IMR-90 (cell line): ENCODE results near the gene SIRT7. TPM values are rescaled to one million over a fixed set of nuclear protein-coding genes. Genes with fewer than 3 reads are reported as not detected.

ENCODE experiments used
- ATAC-seq: fragments of 200-7000 bp; cut with Tn5 transposase; 2 replicates; pipeline ENCODE4 v1.9.1; 2020; ENCODE audit warnings: low read depth, mild to moderate bottlenecking, moderate library complexity
- BruUV-seq: library from RNA; stranded (reverse); fragments of 400-500 nt; replicated peaks from 2 replicates; lab custom pipeline; 2021; lab: Mats Ljungman, UMichigan
- CTCF ChIA-PET: fragments of 300-600 bp; formaldehyde crosslinking; extraction: SDS; loops from one replicate; lab custom pipeline; 2021; ENCODE audit warnings: antibody characterized with exemption; lab: Yijun Ruan, JAX
- POLR2A ChIA-PET: fragments of 300-600 bp; sonication (Branson Sonifier 250); formaldehyde crosslinking; loops from one replicate; lab custom pipeline; 2022; ENCODE audit warnings: antibody characterized with exemption; ENCODE audit not compliant: unreplicated experiment; lab: Charles Lee
- DNase-seq: peaks from one replicate; pipeline ENCODE4 v3.0.0; 2013
- H2AFZ ChIP-seq: replicated peaks from 2 replicates; pipeline ENCODE3; 2013; ENCODE audit warnings: low read length, mild to moderate bottlenecking; ENCODE audit not compliant: poor library complexity
- H2AK5ac ChIP-seq: 2 replicates; pipeline ENCODE4 v1.6.1; 2013; ENCODE audit warnings: low read depth, low read length, inconsistent platforms
- H2AK9ac ChIP-seq: replicated peaks from 2 replicates; pipeline ENCODE3; 2013; ENCODE audit warnings: mild to moderate bottlenecking, low read depth, low read length, moderate library complexity; ENCODE audit not compliant: poor library complexity
- H2BK120ac ChIP-seq: 2 replicates; pipeline ENCODE4 v1.6.1; 2013; ENCODE audit warnings: low read depth, low read length, inconsistent platforms
- H2BK15ac ChIP-seq: 3 replicates; pipeline ENCODE4 v1.6.1; 2013; ENCODE audit warnings: low read depth, low read length, inconsistent platforms
- H2BK20ac ChIP-seq: 2 replicates; pipeline ENCODE4 v1.6.1; 2013; ENCODE audit warnings: low read depth, mild to moderate bottlenecking, inconsistent platforms, low read length, moderate library complexity
- H2BK5ac ChIP-seq: 2 replicates; pipeline ENCODE4 v1.6.1; 2013; ENCODE audit warnings: mild to moderate bottlenecking, low read depth, low read length, inconsistent platforms; ENCODE audit not compliant: poor library complexity, severe bottlenecking
- H3K14ac ChIP-seq: replicated peaks from 2 replicates; pipeline ENCODE4 v1.6.1; 2013; ENCODE audit warnings: low read depth, low read length, inconsistent platforms
- H3K18ac ChIP-seq: 2 replicates; pipeline ENCODE4 v1.6.1; 2013; ENCODE audit warnings: low read depth, low read length, control low read depth
- H3K23ac ChIP-seq: 2 replicates; pipeline ENCODE4 v1.6.1; 2013; ENCODE audit warnings: low read depth, low read length, inconsistent platforms
- H3K27ac ChIP-seq: 2 replicates; pipeline ENCODE4 v1.5.1; 2013; ENCODE audit warnings: mild to moderate bottlenecking, control low read depth, low read length; ENCODE audit not compliant: insufficient read depth
- H3K27me3 ChIP-seq: 2 replicates; pipeline ENCODE4 v1.6.1; 2013; ENCODE audit warnings: low read length; ENCODE audit not compliant: control insufficient read depth, insufficient read depth
- H3K36me3 ChIP-seq: 2 replicates; pipeline ENCODE4 v1.6.1; 2013; ENCODE audit warnings: low read length, mixed read lengths; ENCODE audit not compliant: control insufficient read depth, insufficient read depth
- H3K4ac ChIP-seq: 2 replicates; pipeline ENCODE4 v1.6.1; 2013; ENCODE audit warnings: low read depth, low read length, inconsistent platforms
- H3K4me1 ChIP-seq: 2 replicates; pipeline ENCODE4 v1.6.1; 2013; ENCODE audit warnings: low read length, mixed read lengths; ENCODE audit not compliant: control insufficient read depth, insufficient read depth
- H3K4me2 ChIP-seq: 2 replicates; pipeline ENCODE4 v1.6.1; 2013; ENCODE audit warnings: low read depth, mild to moderate bottlenecking, control low read depth, low read length, moderate library complexity
- H3K4me3 ChIP-seq: 2 replicates; pipeline ENCODE4 v1.5.1; 2013; ENCODE audit warnings: low read depth, mild to moderate bottlenecking, control low read depth, low read length, moderate library complexity; ENCODE audit not compliant: insufficient read depth
- H3K56ac ChIP-seq: 2 replicates; pipeline ENCODE4 v1.6.1; 2013; ENCODE audit warnings: low read length, inconsistent platforms; ENCODE audit not compliant: insufficient read depth; ENCODE audit errors: extremely low read depth
- H3K79me1 ChIP-seq, 2 experiments: 2 replicates each; pipeline ENCODE4 v1.6.1; 2013; ENCODE audit warnings: low read length in 2 of 2, inconsistent platforms in 1 of 2, low read depth in 1 of 2
- H3K9ac ChIP-seq: 2 replicates; pipeline ENCODE4 v1.6.1; 2013; ENCODE audit warnings: low read depth, low read length, control low read depth
- H3K9me1 ChIP-seq: 2 replicates; pipeline ENCODE4 v1.6.1; 2013; ENCODE audit warnings: low read length, inconsistent platforms; ENCODE audit not compliant: insufficient read depth
- H3K9me3 ChIP-seq: 2 replicates; pipeline ENCODE4 v1.6.1; 2013; ENCODE audit warnings: low read length; ENCODE audit not compliant: control insufficient read depth, insufficient read depth
- H4K20me1 ChIP-seq: 2 replicates; pipeline ENCODE4 v1.6.1; 2013; ENCODE audit warnings: low read length, inconsistent platforms; ENCODE audit not compliant: insufficient read depth
- H4K5ac ChIP-seq: 2 replicates; pipeline ENCODE4 v1.6.1; 2013; ENCODE audit warnings: mild to moderate bottlenecking, low read depth, low read length, control low read depth
- H4K8ac ChIP-seq, 2 experiments: 2 replicates each; pipeline ENCODE4 v1.6.1; 2013; ENCODE audit warnings: low read depth in 2 of 2, low read length in 2 of 2, control low read depth in 1 of 2, inconsistent platforms in 1 of 2
- H4K91ac ChIP-seq: 2 replicates; pipeline ENCODE4 v1.6.1; 2013; ENCODE audit warnings: low read depth, low read length, inconsistent platforms; ENCODE audit not compliant: insufficient read depth
- ELK1 ChIP-seq: fragments of 150-350 bp; IDR thresholded peaks from 2 replicates; pipeline ENCODE4 v1.6.1; 2016; ENCODE audit warnings: low read depth, mild to moderate bottlenecking, low read length, moderate library complexity, borderline replicate concordance
- RCOR1 ChIP-seq: IDR thresholded peaks from 2 replicates; pipeline ENCODE4 v1.6.1; 2012; ENCODE audit warnings: mild to moderate bottlenecking, low read length, improper control_type of control experiment; ENCODE audit not compliant: insufficient replicate concordance
- WGBS, 2 experiments: methylation state at CpG; one replicate each; pipeline versions ENCODE4 v1.1.5 to v1.1.7; 2013; ENCODE audit warnings: missing lambda C conversion rate in 2 of 2; ENCODE audit not compliant: insufficient read length in 1 of 2; ENCODE audit errors: extremely low coverage in 2 of 2; 5-methylcytosine and 5-hydroxymethylcytosine counted together
- dilution Hi-C: fragments of 300-500 bp; cut with HindIII; formaldehyde crosslinking; loops from one replicate; pipeline ENCODE4 v1.14.3; 2018; ENCODE audit warnings: low sequenced_read_pairs; ENCODE audit not compliant: unreplicated experiment
- in situ Hi-C: fragments of 300-500 bp; cut with MboI; formaldehyde crosslinking; loops from 3 replicates; pipeline ENCODE4 v1.14.3; 2019; ENCODE audit warnings: low sequenced_read_pairs, inconsistent platforms, mixed read lengths
- intact Hi-C: fragments of 100-400 bp; cut with micrococcal nuclease; formaldehyde crosslinking; loops from 2 replicates; pipeline ENCODE4 v1.10.0; 2022
- polyA plus RNA-seq, 3 experiments: library from polyadenylated mRNA; depleted of rRNA; stranded (reverse); fragments of >200 nt; gene quantifications; 2 replicates each; pipeline ENCODE4 v1.2.3, GENCODE V29; 2012; ENCODE audit warnings: low replicate concordance in 1 of 3
- total RNA-seq: library from RNA; depleted of rRNA; stranded (reverse); fragments of >200 nt; gene quantifications from 2 replicates; pipeline ENCODE4 v1.2.3, GENCODE V29; 2012

The SIRT7 gene
- total and polyA plus RNA-seq, 2 of the 4 experiments (the other 2 are of a cell fraction), result 14.5 to 19.8 TPM

DNA sequence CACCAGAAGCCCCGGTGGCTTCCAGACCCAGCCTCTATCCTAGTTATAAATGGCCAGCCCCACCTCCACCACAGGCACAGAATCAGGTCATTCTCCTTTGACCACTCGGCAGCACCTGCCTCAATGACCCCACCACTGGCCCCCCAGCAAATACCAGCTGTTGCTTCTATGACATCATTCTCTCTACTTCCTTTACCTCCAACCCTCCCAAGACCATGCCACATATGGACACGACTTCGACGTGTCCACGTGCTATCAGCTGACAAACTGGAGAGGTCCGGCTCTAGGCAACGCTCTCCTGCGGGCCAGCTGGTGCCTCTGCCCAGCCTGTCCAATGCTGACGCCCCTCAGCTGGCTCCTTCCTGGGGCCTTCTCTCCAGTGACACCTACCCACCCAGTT, 32.5 kb downstream of the SIRT7 start:
- dilution Hi-C loops, result no loop called here
- no peak overlapping the region for H3K4me3 ChIP-seq
- no peaks in the 10 kb centered on the region for H3K27me3 ChIP-seq
- no peak overlapping the region for H2AK9ac ChIP-seq
- no peak overlapping the region for H3K4me2 ChIP-seq
- H3K79me1 ChIP-seq, result peaks cover 46 to 68% of the 10 kb centered on the region in 2 experiments
- H3K36me3 ChIP-seq, result peaks cover 59% of the 10 kb centered on the region
- H3K23ac ChIP-seq, result no peak overlapping the region
- no peak overlapping the region for H3K27ac ChIP-seq
- H4K91ac ChIP-seq, result no peak overlapping the region
- ChIA-PET POLR2A (no interaction called here), CTCF (no interaction called here)
- no peak overlapping the region for H3K14ac ChIP-seq
- no peak for ATAC-seq
- no peak overlapping the region for H2BK20ac ChIP-seq
- WGBS, 2 experiments, result 93% methylated on average over 10 of the region's 10 CpGs; no CpG with 5 or more reads in 1 of the 2 experiments
- H3K9me3 ChIP-seq, result no peaks in the 10 kb centered on the region
- H3K4ac ChIP-seq, result no peak overlapping the region
- H3K56ac ChIP-seq, result no peak overlapping the region
- H3K9ac ChIP-seq, result no peak overlapping the region
- no peak overlapping the region for H3K18ac ChIP-seq
- H2AFZ ChIP-seq, result no peak overlapping the region
- H4K5ac ChIP-seq, result no peak overlapping the region
- no peak for DNase-seq
- no peak overlapping the region for H2AK5ac ChIP-seq
- H2BK15ac ChIP-seq, result no peak overlapping the region
- H2BK5ac ChIP-seq, result no peak overlapping the region
- no peak overlapping the region for H4K8ac ChIP-seq
- no peak overlapping the region for H2BK120ac ChIP-seq
- H4K20me1 ChIP-seq, result peaks cover 20% of the 10 kb centered on the region
- in situ Hi-C loops, result no loop called here
- BruUV-seq, result no TSS peak
- no peak for TF ChIP-seq ELK1
- no peak for TF ChIP-seq RCOR1
- no peaks in the 10 kb centered on the region for H3K9me1 ChIP-seq
- intact Hi-C loops, result no loop called here
- H3K4me1 ChIP-seq, result 0 out of 2 replicates have a peak, but pooled peaks cover 3% of the 10 kb centered on the region
